Measurements from ENCODE around the gene SEMA6D.

The SEMA6D gene

GRCh38 chr15:47743385-47743784, 26.1 kb downstream of the SEMA6D start:
- no peak for DNase-seq (ENCODE audit: low spot score)

GRCh38 chr15:47743886-47744285, 26.6 kb downstream of the SEMA6D start:
- DNase-seq (ENCODE audit: low spot score), result no peak

GRCh38 chr15:47744496-47744895, 27.2 kb downstream of the SEMA6D start:
- peak; percentile 48 for DNase-seq (ENCODE audit: low spot score)

DNA sequence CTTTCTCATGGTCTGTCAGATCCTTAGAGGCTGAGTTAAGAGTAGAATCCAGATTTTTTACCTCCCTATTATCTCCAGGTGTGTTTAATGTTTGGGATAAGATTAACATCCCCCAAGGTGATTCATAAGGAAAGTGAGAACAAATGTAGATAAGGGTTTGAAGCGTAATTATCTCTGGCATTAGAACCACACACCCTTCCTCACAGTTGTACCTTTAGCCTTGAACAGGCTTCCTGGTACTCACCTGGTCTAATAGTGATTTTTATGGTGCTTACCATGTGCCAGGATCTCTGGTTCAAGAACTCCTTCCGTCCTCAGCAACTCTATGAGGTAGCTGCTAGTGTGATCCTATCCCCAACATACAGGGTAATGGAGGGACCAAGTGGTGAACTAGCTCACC, 27.7 kb downstream of the SEMA6D start:
- no peak for DNase-seq (ENCODE audit: low spot score)

DNA sequence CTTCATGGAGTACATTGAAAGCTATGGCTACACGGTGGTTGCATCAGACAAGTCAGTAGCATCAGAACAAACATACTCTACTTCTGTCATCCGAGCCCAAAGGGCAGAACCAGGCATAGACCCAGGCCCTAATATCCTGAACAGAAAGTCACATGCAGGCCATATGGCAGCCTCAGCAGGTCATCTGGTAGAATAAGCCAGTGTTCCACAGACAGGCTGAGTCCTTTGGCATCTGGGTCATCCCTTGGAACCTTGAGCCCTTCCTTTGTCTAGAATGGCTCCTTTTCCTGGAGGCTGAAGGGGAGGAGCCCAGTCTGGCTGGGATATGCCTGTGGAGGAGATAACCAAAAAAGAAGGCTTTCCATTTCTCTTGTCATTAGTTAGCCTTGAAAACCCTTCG, 29.2 kb downstream of the SEMA6D start:
- DNase-seq (ENCODE audit: low spot score), result no peak

GRCh38 chr15:47750030-47750739, 32.9 kb downstream of the SEMA6D start:
- no peak for DNase-seq (ENCODE audit: low spot score)

DNA sequence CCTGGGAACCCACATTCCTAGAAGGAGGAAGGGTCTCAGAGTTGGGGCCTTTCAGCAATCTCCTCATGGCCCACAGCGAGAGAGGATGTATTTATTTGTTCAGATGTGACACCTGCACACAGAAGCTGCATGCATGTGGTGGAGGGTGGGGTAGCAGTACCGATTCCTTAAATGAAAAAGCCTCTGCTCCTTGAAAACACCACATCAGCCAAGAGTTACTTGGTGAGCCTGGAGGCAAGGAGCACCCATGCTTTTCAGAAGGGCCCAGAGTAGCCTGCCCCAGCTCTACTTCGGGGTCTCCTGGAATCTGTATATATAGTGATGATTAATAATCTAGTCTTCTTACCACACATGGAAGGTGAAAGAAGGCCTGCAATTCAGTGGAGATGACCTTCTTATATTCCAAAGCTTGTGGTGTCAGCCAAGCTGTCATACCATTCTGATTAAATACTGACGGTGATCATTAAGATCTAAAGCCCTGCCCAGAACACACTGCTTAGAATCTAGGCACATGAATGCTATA, 33.5 kb downstream of the SEMA6D start:
- DNase-seq (ENCODE audit: low spot score), result no peak

DNA sequence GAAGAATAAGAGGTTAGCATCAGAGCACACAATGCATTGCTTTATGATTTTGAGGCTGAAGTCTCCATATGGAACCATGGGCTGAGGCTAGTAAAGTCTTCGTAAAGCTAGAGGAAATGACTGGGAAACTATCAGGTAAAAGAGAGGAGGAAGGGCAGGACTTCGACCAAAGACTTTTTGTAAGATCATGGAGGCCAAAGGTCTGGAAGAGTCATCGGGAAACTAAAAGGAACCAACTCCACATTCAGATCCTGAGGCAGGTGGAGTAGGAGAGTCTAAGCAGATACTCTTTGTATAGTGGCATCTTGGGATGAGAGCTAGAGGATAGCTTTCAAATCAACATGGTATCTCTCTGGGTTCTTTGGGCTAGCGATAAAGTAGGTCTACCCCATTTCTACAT, 36.3 kb downstream of the SEMA6D start:
- no peak for DNase-seq (ENCODE audit: low spot score)

DNA sequence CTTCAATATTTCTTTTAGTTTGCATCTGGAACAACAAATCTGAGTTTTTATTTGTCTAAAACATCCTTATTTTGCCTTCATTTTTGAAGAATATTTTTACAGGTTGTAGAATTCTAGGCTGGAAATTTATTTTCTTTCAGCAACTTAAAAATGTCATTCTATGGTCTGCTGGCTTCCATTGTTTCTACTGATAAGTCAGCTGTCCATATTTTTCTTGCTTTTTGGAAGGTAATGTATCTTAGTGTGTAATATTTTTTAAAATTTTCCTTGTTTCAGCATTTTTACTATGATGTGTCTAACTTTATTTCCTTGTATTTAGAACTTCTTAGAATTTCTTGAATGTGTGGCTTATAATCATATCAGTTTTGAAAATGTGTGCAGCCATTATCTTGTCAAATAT, 37.0 kb downstream of the SEMA6D start:
- no peak for DNase-seq (ENCODE audit: low spot score)

GRCh38 chr15:47755941-47756340, 38.6 kb downstream of the SEMA6D start:
- no peak for DNase-seq (ENCODE audit: low spot score)

GRCh38 chr15:47756872-47757271, 39.6 kb downstream of the SEMA6D start:
- no peak for DNase-seq (ENCODE audit: low spot score)

- no peak for DNase-seq (ENCODE audit: low spot score)
These were observed 40.0 kb downstream of the SEMA6D start for GRCh38 chr15:47757331-47757730.

GRCh38 chr15:47762621-47763020, 45.3 kb downstream of the SEMA6D start:
- DNase-seq (ENCODE audit: low spot score), result no peak

- DNase-seq (ENCODE audit: low spot score), result peak; percentile 38
These were observed 47.4 kb downstream of the SEMA6D start for GRCh38 chr15:47764666-47765065.

GRCh38 chr15:47766406-47766805, 49.1 kb downstream of the SEMA6D start:
- no peak for DNase-seq (ENCODE audit: low spot score)

DNA sequence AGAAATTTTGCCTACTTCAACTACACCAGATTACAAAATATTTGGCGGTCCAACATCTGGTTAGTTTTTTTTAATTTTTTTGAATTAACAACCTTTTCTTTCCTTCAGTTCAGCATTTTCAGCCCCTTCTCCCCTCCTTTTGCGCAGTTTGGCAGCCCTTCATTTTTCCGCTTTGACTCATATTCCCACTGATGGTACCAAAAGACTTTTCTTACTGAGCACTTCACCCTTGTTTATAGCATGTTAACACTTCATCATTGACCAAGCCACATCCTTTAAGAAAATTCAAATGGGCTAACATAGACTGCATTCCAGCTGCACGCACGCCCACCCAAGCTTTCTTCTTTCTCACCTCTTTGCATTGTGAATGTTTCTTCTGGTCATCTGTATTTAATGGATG, 49.7 kb downstream of the SEMA6D start:
- DNase-seq (ENCODE audit: low spot score), result no peak

GRCh38 chr15:47768735-47769134, 51.4 kb downstream of the SEMA6D start:
- no peak for DNase-seq (ENCODE audit: low spot score)

GRCh38 chr15:47769166-47769565, 51.9 kb downstream of the SEMA6D start:
- DNase-seq (ENCODE audit: low spot score), result no peak

DNA sequence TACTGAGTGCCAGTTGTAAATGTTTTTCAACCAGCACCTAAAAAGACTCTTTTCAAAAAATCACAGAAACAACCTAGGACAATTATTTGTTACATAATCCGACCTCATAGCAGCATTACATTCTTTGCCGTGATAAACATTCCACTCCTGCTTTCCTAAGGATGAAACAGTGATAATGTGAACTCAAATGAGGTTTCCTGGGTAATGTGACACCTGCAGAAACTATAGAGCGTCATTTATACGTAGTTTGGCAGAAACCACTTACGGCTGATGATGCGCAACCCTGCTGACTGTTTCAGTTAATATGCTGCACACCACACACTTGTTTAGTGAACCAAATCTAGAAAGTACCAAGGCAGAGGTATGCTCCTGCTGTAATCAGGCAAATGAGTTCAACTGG, 55.8 kb downstream of the SEMA6D start:
- no peak for DNase-seq (ENCODE audit: low spot score)

GRCh38 chr15:47778263-47778770, 61.0 kb downstream of the SEMA6D start:
- no peak for DNase-seq (ENCODE audit: low spot score)

DNA sequence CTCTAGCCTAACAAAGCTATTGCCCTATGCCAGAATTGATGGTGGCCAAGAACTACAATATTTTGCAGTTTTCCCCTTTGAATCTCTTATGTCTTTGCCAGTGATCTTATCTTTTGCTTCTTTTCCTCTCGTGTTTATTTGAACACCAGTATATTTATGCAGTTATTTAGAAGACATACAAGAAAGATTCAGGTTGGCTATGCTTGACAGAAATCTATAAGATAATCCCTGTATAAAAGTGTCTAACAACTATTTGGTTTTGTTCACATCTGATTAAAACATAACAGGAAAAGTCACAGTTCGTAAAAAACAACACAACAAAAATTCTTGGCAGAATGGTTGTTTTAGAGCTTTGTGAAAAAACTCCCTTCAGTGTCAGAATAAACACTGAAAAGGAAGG, 63.7 kb downstream of the SEMA6D start:
- DNase-seq (ENCODE audit: low spot score), result no peak

GRCh38 chr15:47781527-47781926, 64.2 kb downstream of the SEMA6D start:
- no peak for DNase-seq (ENCODE audit: low spot score)

DNA sequence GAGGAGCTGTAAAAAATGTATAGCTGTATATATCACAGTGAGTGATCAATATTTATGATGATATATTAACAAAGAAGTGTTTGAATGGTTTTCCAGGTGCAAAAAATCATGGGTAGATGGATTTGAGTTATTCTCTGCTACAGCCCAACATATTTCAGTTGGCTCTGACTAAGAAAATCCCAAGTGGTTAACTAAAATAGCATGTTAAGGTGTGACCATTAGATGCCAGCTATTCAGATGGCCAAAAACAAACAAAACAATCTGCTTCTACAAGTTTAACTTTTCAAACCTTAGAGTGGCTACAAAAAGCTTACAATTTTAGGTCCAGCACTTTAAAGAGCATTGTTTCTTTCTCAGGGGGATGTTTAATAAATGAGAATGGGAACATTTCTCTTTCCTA, 67.5 kb downstream of the SEMA6D start:
- no peak for DNase-seq (ENCODE audit: low spot score)

GRCh38 chr15:47786371-47786770, 69.1 kb downstream of the SEMA6D start:
- DNase-seq (ENCODE audit: low spot score), result no peak
